Measurements from ENCODE around the gene RFX7.

The RFX7 gene

DNA sequence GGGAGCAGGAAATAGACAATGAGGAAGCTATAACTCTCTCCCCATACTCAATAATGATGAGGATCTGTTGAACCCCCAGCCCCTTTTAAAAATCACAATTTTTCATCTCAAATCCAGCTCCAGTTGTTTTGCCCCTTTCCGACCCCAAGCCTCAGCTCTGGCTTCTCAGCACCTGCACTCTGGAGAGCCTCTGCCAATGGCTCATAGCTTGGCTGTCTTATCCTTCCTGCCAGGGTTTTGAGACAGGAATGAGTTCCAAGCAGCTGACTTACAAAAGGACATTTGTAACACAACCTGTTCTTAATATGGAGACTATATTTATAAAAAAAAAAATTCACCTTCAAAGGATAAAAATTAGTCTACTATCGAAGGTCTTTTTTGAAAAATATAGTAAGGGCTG, 144.4 kb downstream of the RFX7 start:
- no peak for DNase-seq

DNA sequence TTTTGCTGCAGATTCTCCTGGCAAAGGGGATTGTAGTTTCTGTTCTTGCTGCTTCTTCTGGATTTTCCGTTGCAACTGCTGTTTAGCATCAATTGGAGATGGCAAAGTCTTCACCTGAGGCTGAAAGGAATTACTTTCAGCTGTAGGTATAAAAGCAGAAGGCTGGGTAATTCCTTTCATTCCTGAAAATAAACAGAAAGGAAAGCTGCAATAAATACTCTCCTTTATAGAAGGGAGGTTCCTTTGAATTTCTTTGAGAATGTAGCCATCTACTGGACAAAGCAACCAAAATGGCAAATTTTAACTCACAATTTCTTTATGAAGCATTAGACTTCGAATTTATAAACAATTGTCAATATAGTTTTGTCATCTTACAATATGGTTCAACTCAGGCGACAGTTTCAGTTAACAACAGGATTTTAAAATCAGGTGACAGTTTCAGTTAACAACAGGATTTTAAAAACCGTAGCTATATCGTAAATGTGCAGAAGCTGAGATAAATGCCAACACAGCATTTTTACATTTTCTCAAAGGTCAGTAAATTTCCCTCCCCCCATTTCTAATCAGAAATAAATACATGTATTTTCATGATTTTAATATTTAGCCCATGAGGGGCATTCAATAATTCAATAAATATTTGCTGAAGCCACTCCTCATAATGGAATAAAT, 145.3 kb downstream of the RFX7 start:
- DNase-seq, result no peak

GRCh38 chr15:56095406-56095805, 148.3 kb downstream of the RFX7 start:
- DNase-seq, result no peak

DNA sequence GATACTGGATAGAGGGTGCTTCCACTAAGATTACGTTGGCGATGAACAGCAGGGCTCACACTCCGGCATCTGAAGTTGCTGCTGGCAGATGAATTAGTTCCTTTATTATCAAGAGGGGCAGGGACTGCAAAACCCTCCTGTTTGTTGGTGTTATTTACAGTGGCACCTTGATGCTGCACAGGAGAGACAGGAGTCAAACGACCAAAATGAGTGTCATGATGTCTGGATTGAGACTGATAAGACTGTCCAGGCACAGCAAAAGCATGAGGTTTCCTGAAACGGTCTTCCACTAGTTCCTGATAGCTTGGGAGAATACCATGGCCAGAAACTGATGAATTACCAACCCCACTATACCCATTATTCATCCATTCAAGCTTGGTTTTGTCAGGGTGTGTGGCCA, 149.5 kb downstream of the RFX7 start:
- no peak for DNase-seq

DNA sequence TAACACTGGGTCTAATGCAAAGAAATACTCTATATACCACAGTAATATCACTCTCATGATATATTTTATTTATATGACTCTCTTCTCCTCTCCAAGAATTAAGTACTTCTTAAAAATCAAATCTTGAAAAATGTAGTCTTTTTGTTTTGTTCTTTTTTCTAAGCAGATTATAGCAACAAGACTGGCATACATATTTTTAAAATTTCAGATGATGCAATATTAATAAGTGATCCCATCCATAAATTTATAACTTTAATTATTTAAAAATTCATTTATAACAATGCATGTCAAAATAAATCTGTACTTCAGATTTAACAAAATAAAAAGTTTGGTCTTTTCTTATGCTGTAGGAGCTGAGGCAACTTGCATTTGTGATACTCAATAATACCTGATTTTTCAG, 155.3 kb downstream of the RFX7 start:
- DNase-seq, result no peak

DNA sequence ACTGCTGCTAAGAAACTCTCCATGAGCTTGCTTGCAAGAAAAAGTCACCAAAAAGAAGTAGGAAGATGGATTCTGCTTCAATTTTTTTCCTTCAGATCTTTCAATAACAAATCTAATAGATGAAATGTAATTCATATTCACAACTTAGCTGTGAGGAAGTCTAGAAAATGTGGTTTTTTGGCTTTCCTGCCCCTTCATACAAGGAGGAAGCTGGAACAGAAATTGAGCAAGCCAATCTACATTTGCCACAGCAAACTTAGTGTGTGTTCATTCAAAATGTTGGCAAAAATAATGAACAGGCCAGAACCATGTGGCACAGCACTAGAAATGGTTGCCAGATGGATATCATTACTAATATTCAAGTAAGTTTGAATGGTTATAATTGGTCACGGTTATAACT, 157.1 kb downstream of the RFX7 start:
- DNase-seq, result no peak

GRCh38 chr15:56082263-56082761, 161.4 kb downstream of the RFX7 start:
- DNase-seq, result no peak

DNA sequence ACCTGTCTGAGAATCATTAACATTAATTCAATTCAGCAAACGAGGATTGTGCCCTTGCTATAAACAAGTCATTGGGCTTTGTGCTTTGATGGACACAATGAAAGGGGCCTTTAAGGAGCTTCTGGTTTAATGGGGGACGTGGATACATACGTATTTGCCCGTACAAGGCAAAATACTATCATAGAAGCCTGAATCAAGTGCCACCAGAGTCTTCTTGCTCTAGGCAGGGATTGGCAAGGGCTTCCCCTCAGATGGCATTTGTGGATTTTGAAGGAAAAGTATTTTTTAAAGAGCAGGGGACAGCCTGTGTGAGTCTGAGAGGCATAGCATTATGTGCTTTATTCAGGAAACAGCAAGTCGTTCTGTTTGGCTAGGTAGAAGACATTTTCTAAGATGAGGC, 166.6 kb downstream of the RFX7 start:
- DNase-seq, result no peak

DNA sequence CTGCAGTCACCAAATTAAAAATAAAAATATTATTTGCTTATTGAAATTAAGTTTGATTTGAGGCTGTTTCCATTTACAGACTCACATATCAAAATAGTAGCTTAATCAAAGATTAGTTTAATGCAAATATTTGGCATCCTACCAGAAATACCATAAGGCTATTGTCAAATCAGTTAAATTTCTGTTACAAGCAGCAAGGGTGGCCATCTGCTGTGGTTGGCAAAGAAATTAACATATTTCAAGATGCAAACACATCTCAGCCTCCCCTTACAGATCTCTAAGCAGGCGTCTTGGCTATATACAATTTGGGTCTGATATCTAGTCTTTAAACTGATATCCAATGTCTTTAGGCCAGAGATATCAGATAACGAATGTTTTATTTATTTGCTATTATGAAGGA, 167.0 kb downstream of the RFX7 start:
- no peak for DNase-seq

DNA sequence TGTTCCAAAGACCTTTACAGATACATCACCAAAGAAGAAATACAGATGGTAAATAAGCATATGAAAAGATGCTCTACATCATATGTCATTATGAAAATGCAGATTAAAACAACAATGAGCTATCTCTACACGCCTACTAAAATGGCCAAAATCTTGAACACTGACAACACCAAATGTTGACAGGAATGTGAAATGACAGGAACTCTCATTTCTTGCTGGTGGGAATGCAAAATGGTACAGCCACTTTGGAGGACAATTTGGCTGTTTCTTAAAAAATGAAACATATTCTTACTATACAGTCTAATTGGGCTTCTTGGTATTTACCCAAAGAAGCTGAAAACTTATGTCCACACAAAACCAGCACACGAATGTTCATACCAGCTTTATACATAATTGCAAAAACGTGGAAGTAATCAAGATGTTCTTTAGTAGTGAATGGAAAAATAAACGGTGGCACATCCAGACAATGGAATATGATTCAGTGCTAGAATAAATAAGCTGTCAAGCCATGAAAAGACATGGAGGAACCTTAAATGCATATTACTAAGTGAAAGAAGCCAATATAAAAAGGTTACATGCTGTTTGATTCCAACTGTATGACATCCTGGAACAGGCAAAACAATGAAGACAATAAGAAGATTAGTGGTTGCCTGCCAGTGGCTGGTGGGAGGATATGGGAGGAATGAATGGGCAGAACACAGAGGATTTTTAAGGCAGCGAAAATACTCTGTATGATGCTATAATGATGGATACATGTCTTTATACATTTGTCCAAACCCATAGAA, 169.0 kb downstream of the RFX7 start:
- no peak for DNase-seq

GRCh38 chr15:56064152-56064551, 179.5 kb downstream of the RFX7 start:
- no peak for DNase-seq

- DNase-seq, result no peak
Observed at GRCh38 chr15:56059716-56060115, 184.0 kb downstream of the RFX7 start.

GRCh38 chr15:56058986-56059385, 184.7 kb downstream of the RFX7 start:
- no peak for DNase-seq

- no peak for DNase-seq
Observed at GRCh38 chr15:56056626-56057025, 187.1 kb downstream of the RFX7 start.

- no peak for DNase-seq
Observed at GRCh38 chr15:56053046-56053400, 190.7 kb downstream of the RFX7 start.

DNA sequence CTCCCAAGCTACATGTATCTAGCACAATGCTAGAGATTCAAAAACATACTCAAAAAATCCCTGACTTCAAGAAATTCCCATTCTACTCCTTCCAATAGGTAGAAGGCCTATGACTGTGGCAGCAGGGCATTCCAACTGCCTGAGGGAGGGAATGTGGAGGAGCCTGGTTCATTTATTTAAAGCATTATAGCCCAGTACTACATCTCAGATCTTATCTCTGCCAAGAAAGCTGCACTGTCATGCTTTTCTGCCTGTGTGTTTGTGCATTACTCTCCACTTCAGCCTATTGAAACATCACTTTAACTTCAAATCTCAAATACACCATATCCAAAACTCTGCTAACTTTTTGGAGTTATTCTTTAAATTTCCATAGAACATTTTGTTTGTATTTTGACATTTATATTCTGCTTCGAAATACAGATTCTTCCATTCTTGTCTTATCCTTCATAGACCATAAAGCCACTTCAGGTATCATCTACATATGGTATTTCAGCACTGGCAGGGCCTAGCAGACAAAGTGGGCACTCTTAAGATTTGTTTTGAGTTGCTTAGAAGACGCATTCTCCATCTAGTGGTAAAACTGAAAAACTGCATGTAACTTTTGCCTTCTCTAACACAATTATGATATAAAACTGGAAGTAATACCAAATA, 191.2 kb downstream of the RFX7 start:
- DNase-seq, result no peak

GRCh38 chr15:56051676-56052075, 192.0 kb downstream of the RFX7 start:
- no peak for DNase-seq

GRCh38 chr15:56049577-56049976, 194.1 kb downstream of the RFX7 start:
- DNase-seq, result no peak

DNA sequence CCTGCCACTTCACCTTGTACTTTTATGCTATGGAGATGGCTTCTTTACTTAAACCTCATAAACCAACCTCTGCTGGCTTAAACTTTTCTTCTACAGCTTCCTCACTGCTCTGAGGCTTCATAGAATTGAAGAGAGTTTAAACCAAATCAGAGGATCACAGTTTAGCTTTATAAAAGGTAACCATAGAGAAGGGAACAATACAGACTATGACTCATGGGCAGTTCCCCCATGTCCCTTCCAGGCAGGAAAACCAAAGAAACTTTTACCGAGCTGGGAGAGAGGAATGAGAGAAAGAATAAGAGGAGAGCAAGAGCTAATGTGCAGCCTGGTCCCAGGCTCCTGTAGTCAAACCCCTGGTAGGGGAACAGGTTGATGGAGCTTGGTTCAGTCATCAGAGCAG, 196.3 kb downstream of the RFX7 start:
- no peak for DNase-seq

DNA sequence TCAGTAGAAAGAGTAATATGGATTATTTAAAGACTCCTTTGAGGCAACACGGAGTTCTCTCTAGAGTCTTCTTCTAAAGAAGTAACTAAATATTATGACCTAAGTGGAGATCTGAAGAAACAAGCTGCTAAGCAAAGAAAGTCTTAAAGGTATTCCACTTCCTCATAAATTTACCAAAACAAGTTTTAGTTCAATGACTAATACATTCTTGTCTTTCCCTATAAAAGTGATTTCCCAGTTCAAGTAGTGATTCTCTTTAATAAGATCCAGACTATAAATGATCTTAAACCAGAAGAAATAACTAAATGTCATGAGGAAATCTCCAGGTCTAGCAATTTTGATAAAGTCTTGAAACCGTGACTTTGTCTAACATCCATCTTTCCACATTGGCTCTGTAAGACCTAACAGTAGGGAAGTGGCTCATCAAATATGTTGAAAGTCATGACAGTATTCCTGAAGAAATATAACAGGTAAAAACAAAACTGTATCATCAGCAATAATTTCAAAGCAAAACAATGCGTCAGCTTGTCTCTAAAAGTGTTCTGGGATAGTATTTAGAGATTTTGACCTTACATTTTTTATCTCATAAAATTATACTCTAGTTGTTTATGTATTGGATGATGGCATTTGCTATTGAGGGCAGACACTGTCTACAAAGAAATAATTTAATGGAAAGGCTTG, 198.5 kb downstream of the RFX7 start:
- no peak for DNase-seq

DNA sequence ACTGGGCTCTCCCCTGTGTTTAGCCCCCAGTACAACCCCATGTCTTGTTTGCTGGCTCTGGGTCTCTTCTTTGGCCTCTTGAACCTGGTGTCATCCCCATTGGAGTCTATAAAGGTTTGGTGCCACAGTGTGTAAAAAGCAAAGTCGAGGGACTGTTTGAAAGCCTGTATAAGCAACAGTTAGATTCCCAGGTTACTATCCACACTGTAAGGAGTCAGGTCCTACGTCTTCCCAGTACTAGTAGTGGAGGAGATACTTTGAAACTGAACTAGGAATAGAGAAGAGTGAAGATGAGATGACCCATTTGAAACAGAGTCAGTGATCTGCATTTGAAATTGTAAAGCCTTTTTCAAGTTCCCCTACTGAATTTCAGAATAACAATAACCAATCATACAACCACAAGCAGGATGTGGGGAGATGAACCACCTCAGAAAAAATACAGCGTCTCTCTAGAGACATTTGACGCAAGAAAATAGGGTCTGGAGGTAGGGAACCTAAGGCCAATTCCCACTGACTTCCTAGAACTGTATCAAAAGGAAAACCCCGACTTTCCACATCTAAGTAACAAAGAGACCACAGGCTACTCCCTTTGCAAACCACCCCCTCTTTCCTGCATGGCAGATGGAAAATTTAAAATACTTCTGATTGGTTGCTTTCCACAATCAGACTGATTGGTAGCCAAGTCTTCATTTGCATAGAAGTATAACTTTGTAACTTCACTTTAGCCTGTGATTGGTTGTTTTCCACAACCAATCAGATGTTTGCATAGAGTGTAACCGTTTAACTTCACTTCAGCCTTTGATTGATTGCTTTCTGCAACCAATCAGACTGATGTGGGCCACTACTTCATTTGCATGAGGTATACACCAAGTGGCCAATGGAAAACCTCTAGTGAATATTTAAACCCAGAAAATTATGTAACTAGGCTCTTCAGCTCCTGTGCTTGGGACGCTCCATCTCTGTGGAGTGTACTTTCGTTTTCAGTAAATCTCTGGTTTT, 200.4 kb downstream of the RFX7 start:
- DNase-seq, result no peak

DNA sequence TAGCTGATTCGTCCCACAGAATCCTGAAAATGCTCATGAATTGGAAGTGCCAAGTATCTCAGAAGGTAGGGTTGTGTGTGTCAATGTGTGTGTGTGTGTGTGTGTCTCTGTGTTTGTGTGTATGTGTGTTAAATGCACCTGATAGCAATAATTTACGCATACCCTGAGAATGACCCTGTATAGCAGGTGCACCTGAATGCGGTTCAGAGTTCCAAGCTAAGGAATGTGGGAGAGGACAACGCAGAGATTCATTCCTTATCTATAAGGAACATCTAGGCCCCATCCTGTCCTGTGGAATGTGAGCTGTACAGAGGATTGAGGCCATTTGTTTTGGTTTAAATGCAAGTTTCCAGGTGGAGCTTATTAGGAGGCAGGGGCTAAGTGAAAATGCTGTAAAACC, 201.2 kb downstream of the RFX7 start:
- DNase-seq, result no peak

All from NCI-H2107 (cell line).